PFSK-1 (cell line): ENCODE measurements around the gene XIRP2.

Experiments used
- REST ChIP-seq, 2 experiments: IDR thresholded peaks; 2 replicates each; pipeline versions ENCODE4 v1.6.1 to v1.8.0; 2011 to 2012; ENCODE audit warnings: low read depth in 2 of 2, low read length in 2 of 2, control low read depth in 1 of 2, inconsistent platforms in 1 of 2, mild to moderate bottlenecking in 1 of 2, moderate library complexity in 1 of 2; ENCODE audit not compliant: insufficient read depth in 1 of 2
- TAF1 ChIP-seq: IDR thresholded peaks from 2 replicates; pipeline ENCODE4 v1.6.1; 2012; ENCODE audit warnings: low read length, control low read depth, borderline replicate concordance; ENCODE audit not compliant: insufficient read depth

GRCh38 chr2:167144179-167144898 is 256.1 kb downstream of the XIRP2 start:
- TF ChIP-seq REST (IDR thresholded peaks at IDR 0.05; ENCODE audit: insufficient read depth in 1 of 2, low read depth in 2 of 2, low read length in 2 of 2): no peak
- no peak for TF ChIP-seq TAF1
